Erythroblast (primary cell): Measurements from ENCODE around the gene PLCG1.

ENCODE experiments used
- GATA1 ChIP-seq: IDR thresholded peaks from 2 replicates; pipeline ENCODE4 v1.6.1; 2011; ENCODE audit warnings: low read depth, mild to moderate bottlenecking, control low read depth, low read length, moderate library complexity
- POLR2A ChIP-seq: IDR thresholded peaks from 2 replicates; pipeline ENCODE4 v1.6.1; 2011; ENCODE audit warnings: mild to moderate bottlenecking, low read length

DNA sequence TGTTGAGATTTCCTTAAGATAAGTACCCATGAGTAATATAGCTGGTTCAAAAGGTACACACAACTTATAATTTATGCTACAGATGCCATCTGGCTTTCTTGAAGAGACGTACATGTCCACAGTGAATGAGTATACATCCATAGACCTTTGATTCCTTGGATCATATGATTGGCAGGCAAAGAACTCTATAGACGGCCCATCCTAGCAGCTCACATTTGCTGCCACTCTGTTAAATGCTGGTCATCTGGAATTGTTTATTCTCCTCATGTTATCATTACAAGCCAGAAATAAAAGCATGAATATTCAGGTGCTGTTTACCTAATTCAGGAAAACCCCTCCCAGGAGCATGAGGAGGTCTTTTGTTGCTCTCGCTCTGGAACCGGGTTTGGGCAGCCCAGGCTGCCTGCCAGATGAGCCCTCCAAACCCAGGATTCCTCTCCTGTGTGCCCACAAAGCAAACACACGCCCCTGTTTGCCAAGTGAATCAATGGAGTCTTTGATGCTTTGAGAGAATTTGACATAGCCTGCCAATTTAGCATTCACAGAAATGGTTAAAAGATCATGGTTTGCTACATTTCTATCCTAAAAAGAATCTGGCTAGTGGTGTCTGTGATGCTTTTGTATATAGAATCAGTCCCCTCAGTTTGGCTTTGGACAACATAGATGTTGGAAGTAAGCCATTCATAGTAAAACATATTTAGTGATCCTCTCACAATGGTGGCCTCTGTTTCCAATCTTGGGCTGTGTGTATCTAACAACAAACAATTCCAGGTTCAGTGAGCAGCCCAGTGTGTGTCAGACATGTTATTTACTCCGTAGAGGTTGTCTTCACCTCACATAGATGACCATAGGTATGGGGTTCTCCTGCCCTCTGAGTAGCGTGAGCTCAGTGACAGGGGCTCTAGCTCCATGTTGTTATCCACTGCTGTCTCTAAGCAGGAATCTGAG, 17.5 kb upstream of the PLCG1 start:
- TF ChIP-seq POLR2A, result no peak
- no peak for TF ChIP-seq GATA1
